Hepatocyte (in vitro differentiated cells): ENCODE measurements around the gene TM9SF4. TPM values are rescaled to one million over a fixed set of nuclear protein-coding genes. Genes with fewer than 3 reads are reported as not detected.

Experiments used
- DNase-seq: peaks from one replicate; pipeline ENCODE4 v3.0.0-alpha.2; 2016; ENCODE audit warnings: low spot score
- H2AFZ ChIP-seq: fragments of 200-600 bp; sonication (generic); 2 replicates; pipeline ENCODE4 v1.6.0; 2016; ENCODE audit warnings: antibody characterized with exemption, mild to moderate bottlenecking
- H3K27ac ChIP-seq: fragments of 200-600 bp; sonication (generic); 2 replicates; pipeline ENCODE4 v1.5.1; 2016; ENCODE audit warnings: mild to moderate bottlenecking
- H3K27me3 ChIP-seq: fragments of 200-600 bp; sonication (generic); 2 replicates; pipeline ENCODE4 v1.6.1; 2016
- H3K36me3 ChIP-seq: fragments of 200-600 bp; sonication (generic); replicated peaks from 2 replicates; pipeline ENCODE4 v1.5.1; 2016; ENCODE audit warnings: low read depth; ENCODE audit not compliant: insufficient read depth
- H3K4me1 ChIP-seq: fragments of 200-600 bp; sonication (generic); 2 replicates; pipeline ENCODE4 v1.5.1; 2016; ENCODE audit warnings: mild to moderate bottlenecking, moderate library complexity; ENCODE audit not compliant: insufficient read depth
- H3K4me2 ChIP-seq: fragments of 200-600 bp; sonication (generic); 2 replicates; pipeline ENCODE4 v1.6.0; 2016
- H3K4me3 ChIP-seq: fragments of 200-600 bp; sonication (generic); 2 replicates; pipeline ENCODE4 v1.5.1; 2016; ENCODE audit warnings: mild to moderate bottlenecking
- H3K79me2 ChIP-seq: fragments of 200-600 bp; sonication (generic); 2 replicates; pipeline ENCODE4 v1.6.0; 2017; ENCODE audit warnings: mild to moderate bottlenecking
- H3K9me2 ChIP-seq: fragments of 200-600 bp; sonication (generic); replicated peaks from 2 replicates; pipeline ENCODE4 v1.6.0; 2017; ENCODE audit warnings: mild to moderate bottlenecking; ENCODE audit not compliant: insufficient read depth
- H3K9me3 ChIP-seq: fragments of 200-600 bp; sonication (generic); 2 replicates; pipeline ENCODE4 v1.5.1; 2016; ENCODE audit warnings: low read depth, mild to moderate bottlenecking
- H4K20me1 ChIP-seq: fragments of 200-600 bp; sonication (generic); 2 replicates; pipeline ENCODE4 v1.6.0; 2016; ENCODE audit warnings: mild to moderate bottlenecking; ENCODE audit not compliant: insufficient read depth, poor library complexity, severe bottlenecking
- CTCF ChIP-seq: fragments of 200-600 bp; sonication (generic); IDR thresholded peaks from 2 replicates; pipeline ENCODE4 v1.5.1; 2016; ENCODE audit warnings: antibody characterized with exemption, mild to moderate bottlenecking; ENCODE audit not compliant: poor library complexity
- EZH2 ChIP-seq: fragments of 200-600 bp; sonication (generic); IDR thresholded peaks from 2 replicates; pipeline ENCODE4 v1.6.1; 2016; ENCODE audit warnings: antibody characterized with exemption, mild to moderate bottlenecking, borderline replicate concordance
- EZH2phosphoT487 ChIP-seq: fragments of 200-600 bp; sonication (generic); IDR thresholded peaks from one replicate; pipeline ENCODE4 v1.6.1; 2018; ENCODE audit warnings: antibody characterized with exemption, mild to moderate bottlenecking, low read depth, moderate library complexity; ENCODE audit not compliant: unreplicated experiment, severe bottlenecking
- WGBS: methylation state at CpG from one replicate; pipeline ENCODE4 v1.1.6; 2016; ENCODE audit warnings: low lambda C conversion rate; ENCODE audit errors: missing lambda C conversion rate; 5-methylcytosine and 5-hydroxymethylcytosine counted together
- polyA plus RNA-seq: library from polyadenylated mRNA; unstranded; fragments of >200 nt; fragmentation: Nextera tagmentation; extraction: Ambion mirVana; gene quantifications from 2 replicates; pipeline ENCODE4 v1.2.1, GENCODE V29; 2016
- total RNA-seq: library from RNA; depleted of rRNA; stranded (reverse); fragments of >200 nt; gene quantifications from 2 replicates; pipeline ENCODE4 v1.2.3, GENCODE V29; 2014

Gene TM9SF4
- total and polyA plus RNA-seq, 2 experiments from 2014 or later: 65.3 to 86.4 TPM

GRCh38 chr20:32112841-32113240 is 3.3 kb downstream of the TM9SF4 start:
- H4K20me1 ChIP-seq: peaks cover 50% of the 10 kb centered on the region
- H3K79me2 ChIP-seq: peaks cover 81% of the 10 kb centered on the region
- TF ChIP-seq CTCF: no peak
- TF ChIP-seq EZH2: no peak
- no peak for TF ChIP-seq EZH2phosphoT487
- H3K4me3 ChIP-seq: no peak overlapping the region
- 93% methylated on average over 5 of the region's 5 CpGs for WGBS
- H3K36me3 ChIP-seq: no peaks in the 10 kb centered on the region
- DNase-seq: peak; percentile 56
- no peaks in the 10 kb centered on the region for H3K27me3 ChIP-seq
- H3K9me2 ChIP-seq: no peaks in the 10 kb centered on the region
- no peak overlapping the region for H2AFZ ChIP-seq
- peak overlapping the region; percentile 98 for H3K27ac ChIP-seq
- no peak overlapping the region for H3K4me2 ChIP-seq
- H3K9me3 ChIP-seq: no peaks in the 10 kb centered on the region
- peaks cover 20% of the 10 kb centered on the region for H3K4me1 ChIP-seq

- TF ChIP-seq CTCF: no peak
- TF ChIP-seq EZH2: no peak
- TF ChIP-seq EZH2phosphoT487: no peak
- DNase-seq: no peak
- no peak overlapping the region for H2AFZ ChIP-seq
- H4K20me1 ChIP-seq: peaks cover 55% of the 10 kb centered on the region
- WGBS: 90% methylated on average over 2 of the region's 2 CpGs
- H3K4me3 ChIP-seq: no peak overlapping the region
- no peaks in the 10 kb centered on the region for H3K36me3 ChIP-seq
- no peaks in the 10 kb centered on the region for H3K9me3 ChIP-seq
- H3K4me2 ChIP-seq: no peak overlapping the region
- no peak overlapping the region for H3K27ac ChIP-seq
- H3K4me1 ChIP-seq: peaks cover 20% of the 10 kb centered on the region
- H3K9me2 ChIP-seq: no peaks in the 10 kb centered on the region
- H3K79me2 ChIP-seq: peaks cover 90% of the 10 kb centered on the region
- no peaks in the 10 kb centered on the region for H3K27me3 ChIP-seq
These were observed 4.2 kb downstream of the TM9SF4 start for GRCh38 chr20:32113591-32114260.

- Histone ChIP-seq H2AFZ (no peak overlapping the region), H3K4me1 (peaks cover 20% of the 10 kb centered on the region), H3K9me2 (no peaks in the 10 kb centered on the region), H3K4me3 (no peak overlapping the region), H3K4me2 (no peak overlapping the region), H3K9me3 (no peaks in the 10 kb centered on the region), H3K79me2 (peaks cover 97% of the 10 kb centered on the region), H3K27ac (no peak overlapping the region), H3K36me3 (no peaks in the 10 kb centered on the region), H4K20me1 (peaks cover 62% of the 10 kb centered on the region), H3K27me3 (no peaks in the 10 kb centered on the region)
- DNase-seq: no peak
- TF ChIP-seq EZH2phosphoT487: no peak
- TF ChIP-seq EZH2: no peak
- TF ChIP-seq CTCF: no peak
- WGBS: 90% methylated on average over 8 of the region's 8 CpGs
These were observed 4.9 kb downstream of the TM9SF4 start for GRCh38 chr20:32114305-32114960.
